Stimulated activated CD8-positive, alpha-beta memory T cell treated with anti-CD3 and anti-CD28 coated beads, Interleukin-4, amount 100 ng/mL, for 24 hours (primary cell): ENCODE data around the gene PTPN7.
"Not testable (repeated sequence)": the region's sequence is repeated elsewhere in the genome, so short reads cannot be mapped to it uniquely, and the experiment has no call there.

ENCODE experiments used
- DNase-seq: peaks from one replicate; pipeline ENCODE4 v3.0.0-alpha.2; 2020; ENCODE audit warnings: low read depth

PTPN7 gene

DNA sequence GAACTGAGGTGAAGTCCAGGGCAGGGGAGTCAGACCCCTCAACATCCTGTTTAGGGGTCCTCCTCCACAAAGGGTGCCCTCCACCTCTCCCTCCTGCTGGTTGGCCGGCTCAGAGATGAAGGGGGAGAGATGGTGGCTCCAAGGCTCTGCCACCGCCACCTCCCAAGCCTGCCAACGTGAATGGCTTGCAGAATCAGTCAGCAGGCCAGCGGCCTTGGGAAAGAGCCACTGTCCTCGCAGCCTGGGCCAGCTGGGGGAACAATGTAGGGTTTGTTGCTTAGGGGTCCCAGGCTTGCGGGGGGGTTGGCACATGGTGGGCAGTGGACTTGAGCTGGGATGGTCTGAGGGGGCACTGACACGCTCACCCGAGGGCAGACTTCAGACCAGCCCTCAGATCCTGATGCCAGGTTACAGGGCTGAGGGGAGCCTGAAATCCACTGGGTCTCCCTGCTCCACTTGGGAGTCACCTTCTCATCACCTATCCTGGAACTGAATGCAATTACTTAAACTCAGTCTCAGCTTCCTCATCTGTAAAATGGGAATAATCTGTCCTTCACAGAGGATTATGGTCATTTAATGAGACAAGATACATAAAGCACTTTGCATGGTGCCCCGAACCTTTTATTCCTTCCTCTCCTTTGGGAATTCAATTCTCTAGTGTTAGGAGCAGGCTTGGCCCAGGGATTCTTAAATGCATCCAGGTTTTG is 29.4 kb downstream of the PTPN7 start:
- no peak for DNase-seq

DNA sequence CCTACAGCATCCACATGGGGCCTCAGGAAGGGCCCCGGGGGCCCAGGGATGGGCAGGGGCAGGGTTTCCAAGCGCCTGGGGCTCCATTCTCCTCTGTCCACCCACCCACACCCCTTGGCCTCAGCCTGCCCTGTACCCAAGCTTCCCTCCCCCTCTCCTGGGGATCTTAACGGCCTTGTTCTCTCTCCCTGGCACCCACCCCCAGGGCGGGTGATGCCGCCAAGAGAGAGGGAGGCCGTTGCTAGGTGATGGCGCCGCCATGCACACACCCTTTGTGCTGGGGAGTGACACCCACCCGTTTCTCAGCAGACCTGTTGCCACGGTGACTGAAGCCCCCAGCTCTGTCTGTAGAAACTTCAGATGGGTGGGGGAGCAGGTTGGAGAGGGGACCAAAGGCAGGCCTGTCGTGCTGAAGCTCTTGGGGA is 30.1 kb downstream of the PTPN7 start:
- no peak for DNase-seq

DNA sequence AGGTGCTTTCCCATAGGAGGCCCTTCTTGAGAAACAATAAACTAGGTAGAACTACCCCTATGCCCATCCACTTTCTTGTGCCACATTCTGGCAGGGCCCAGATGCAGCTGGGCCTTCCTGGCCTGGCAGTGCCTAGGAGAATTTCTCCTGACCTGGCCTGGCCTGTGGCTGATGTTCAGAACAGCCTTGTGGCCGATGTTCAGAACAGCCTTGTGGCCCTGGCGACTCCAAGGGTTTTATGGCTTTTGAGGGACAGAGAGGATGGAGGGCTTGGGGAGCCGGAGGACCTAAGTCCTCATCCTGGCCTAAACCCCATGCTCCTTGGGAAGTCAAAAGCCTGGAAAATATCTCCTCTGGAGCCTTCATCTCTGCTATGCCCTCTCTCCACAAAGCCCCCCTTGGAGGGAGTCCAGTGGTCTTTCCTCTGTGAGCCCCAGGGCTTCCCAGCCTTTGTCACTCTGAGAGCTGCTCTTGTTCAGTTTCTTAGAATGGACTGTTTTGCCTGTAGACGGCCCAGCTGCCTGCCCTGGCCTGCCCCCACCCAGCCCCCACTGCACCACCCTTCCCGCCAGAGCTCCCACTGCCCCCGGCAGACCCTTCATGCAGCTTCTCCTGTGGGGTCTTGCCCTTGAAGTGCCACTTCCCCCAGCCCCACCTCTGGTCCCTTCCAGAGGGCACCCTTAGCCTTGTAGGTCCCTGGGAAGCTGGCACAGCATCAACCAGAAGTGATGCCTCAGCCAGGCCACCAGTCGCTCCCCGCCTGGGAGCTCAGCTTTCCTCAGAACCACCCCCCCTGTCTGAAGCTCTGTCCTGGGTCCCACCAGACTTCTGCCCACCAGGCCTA is 30.7 kb downstream of the PTPN7 start:
- no peak for DNase-seq

DNA sequence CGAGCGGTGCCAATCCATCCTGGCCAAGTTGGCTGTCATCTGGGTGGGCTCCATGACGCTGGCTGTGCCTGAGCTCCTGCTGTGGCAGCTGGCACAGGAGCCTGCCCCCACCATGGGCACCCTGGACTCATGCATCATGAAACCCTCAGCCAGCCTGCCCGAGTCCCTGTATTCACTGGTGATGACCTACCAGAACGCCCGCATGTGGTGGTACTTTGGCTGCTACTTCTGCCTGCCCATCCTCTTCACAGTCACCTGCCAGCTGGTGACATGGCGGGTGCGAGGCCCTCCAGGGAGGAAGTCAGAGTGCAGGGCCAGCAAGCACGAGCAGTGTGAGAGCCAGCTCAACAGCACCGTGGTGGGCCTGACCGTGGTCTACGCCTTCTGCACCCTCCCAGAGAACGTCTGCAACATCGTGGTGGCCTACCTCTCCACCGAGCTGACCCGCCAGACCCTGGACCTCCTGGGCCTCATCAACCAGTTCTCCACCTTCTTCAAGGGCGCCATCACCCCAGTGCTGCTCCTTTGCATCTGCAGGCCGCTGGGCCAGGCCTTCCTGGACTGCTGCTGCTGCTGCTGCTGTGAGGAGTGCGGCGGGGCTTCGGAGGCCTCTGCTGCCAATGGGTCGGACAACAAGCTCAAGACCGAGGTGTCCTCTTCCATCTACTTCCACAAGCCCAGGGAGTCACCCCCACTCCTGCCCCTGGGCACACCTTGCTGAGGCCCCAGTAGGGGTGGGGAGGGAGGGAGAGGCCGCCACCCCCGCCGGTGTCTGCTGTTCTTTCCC is 32.4 kb downstream of the PTPN7 start:
- no peak for DNase-seq

DNA sequence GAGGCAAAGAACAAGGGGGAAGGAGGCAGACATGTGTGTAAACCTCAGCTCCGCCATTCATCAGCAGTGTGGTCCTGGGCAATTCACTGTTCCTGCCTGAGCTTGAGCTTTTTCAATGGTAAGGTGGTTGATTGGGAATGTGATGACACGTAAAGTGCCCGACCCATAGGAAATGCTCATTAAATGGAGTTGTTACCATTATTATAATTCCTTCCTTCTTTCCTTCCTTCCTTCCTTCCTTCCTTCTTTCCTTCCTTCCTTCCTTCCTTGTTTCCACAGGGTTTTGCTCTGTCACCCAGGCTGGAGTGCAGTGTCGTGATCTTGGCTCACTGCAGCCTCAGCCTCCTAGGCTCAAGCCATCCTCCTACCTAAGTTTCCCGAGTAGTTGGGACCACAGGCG is 33.3 kb downstream of the PTPN7 start:
- DNase-seq: no peak

DNA sequence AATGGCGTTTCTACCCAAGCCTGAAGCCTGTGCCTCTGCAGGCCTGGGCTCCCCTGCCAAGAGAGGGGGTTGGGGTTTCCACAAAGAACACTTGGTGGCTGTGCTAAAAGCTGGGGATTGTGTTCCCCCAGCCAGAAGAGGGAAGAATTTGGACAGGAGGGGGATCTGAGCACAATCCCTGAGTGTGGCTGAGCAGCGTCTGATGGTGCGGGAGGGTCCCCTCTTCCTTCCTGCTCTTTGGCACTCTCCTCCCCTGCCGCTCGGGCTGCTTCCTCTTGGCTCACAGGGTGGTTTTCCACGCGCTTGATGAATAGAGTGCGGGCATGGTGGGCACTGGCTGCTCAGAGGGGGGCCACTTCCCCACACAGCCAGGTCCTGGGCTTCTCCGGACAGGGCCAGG is 34.0 kb downstream of the PTPN7 start:
- no peak for DNase-seq

DNA sequence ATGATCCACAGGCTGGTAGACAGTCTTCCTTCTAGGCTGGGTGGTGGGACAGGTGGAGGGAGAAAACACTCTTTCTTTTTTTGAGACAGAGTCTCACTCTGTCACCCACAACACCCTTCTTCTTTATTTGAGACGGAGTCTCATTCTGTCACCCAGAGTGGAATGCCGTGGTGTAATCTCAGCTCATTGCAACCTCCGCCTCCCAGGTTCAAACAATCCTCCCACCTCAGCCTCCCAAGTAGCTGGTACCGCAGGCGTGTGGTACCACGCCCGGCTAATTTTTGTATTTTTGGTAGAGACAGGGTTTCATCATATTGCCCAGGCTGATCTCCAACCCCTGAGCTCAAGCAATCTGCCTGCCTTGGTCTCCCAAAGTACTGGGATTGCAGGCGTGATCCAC is 34.8 kb downstream of the PTPN7 start:
- no peak for DNase-seq

DNA sequence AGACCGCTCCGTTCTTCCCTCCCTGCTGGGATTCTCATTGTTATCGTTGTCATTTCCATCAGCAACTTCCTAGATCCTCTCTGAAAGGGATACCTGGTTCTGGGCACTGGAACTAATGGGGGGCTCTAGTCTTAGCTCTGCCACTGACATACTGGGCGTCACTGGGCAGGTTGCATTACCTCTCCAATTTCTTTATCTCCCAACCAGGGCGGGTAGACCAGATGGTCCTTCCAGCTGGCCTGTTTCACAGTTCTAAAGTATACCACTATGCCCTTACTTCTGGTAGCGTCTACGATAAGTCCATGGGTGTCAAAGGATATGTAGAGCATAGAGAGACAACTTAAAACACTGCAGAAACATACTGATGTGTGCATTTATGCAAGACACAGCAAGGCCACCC is 36.3 kb downstream of the PTPN7 start:
- DNase-seq: no peak

DNA sequence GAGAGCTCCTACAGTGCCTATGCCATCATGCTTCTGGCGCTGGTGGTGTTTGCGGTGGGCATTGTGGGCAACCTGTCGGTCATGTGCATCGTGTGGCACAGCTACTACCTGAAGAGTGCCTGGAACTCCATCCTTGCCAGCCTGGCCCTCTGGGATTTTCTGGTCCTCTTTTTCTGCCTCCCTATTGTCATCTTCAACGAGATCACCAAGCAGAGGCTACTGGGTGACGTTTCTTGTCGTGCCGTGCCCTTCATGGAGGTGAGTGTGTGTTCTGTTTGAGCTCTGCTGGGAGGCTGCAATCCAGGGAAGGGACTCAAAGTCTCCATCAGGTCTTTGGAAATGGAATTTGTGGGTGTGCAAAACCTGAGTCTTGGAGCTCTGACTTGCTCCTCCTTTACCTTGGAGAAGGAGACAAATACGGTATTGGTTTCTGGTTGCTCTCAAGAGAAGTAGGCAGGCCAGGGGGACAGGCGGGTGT is 37.0 kb downstream of the PTPN7 start:
- no peak for DNase-seq

DNA sequence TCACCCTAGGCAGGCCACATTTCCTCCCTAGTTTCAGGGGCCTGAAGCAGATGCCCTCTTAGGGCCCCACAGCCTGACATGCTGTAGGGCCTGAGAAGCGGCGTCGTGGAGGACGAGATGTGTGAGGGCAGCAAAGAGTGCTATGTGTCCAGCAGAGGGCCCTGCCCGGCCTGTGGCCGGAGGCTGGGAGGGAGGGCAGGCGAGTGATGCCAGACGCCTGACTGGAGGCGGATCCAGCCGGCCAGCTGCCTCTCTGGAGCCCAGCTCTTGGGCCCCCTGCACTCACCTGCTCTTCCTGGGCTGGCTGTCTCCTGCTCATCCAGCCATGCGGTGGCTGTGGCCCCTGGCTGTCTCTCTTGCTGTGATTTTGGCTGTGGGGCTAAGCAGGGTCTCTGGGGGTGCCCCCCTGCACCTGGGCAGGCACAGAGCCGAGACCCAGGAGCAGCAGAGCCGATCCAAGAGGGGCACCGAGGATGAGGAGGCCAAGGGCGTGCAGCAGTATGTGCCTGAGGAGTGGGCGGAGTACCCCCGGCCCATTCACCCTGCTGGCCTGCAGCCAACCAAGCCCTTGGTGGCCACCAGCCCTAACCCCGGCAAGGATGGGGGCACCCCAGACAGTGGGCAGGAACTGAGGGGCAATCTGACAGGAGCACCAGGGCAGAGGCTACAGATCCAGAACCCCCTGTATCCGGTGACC is 37.6 kb downstream of the PTPN7 start, which contains the start of gene GPR37L1:
GPR37L1 (plus strand) TSS at position 279 of the 697 bp plus-strand sequence; CDS start at position 326, 47 bp downstream.
- DNase-seq: no peak

DNA sequence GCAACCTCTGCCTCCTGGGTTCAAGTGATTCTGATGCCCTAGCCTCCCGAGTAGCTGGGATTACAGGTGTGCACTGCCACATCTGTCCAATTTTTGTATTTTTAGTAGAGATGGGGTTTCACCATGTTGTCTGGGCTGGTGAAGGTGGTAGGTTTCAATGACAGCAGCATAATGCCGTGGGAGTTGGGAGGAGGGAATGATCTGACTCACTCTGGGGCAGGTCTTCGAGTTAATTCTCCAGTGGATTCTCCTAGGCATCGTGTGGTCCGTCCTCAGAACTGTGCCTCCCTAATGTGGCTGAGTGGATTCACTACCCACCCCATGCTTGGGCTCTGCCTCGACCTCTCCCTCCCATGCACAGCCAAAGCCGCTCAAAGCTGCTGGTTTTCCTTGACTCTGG is 39.4 kb downstream of the PTPN7 start:
- DNase-seq: no peak

DNA sequence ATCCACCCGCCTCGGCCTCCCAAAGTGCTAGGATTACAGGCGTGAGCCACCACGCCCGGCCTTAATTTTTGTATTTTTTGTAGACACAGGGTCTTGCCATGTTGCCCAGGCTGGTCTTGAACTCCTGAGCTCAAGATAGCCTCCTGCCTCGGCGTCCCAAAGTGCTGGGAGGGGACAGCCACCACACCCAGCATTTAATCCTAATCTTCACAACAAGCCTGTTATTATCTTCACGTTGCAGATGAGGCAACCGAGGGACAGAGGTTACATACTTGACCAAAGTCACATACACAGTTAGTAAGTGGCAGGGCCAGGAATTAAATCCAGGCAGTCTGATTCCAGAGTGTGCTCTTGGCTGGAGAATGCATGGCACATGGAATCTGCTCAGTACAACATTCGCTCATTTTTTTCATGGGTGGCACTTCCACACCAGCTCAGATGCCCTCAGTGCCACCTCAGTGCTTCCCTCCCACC is 42.5 kb downstream of the PTPN7 start:
- no peak for DNase-seq

DNA sequence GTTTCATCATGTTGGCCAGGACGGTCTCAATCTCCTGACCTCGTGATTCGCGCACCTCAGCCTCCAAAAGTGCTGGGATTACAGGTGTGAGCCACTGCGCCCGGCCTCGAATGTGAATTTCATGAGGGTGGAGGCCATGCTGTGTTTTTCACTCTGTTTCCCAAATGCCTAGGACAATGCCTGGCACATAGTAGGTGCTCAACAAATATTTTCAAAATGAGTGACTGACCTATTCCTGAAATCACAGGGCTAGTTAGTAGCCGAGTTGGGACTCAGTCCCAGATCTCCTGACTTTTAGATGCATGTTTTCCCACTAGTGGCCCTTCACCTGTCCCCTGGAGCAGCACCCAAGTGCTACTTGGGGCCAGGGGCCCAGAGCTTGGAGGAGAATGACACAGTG is 44.1 kb downstream of the PTPN7 start:
- DNase-seq: no peak

DNA sequence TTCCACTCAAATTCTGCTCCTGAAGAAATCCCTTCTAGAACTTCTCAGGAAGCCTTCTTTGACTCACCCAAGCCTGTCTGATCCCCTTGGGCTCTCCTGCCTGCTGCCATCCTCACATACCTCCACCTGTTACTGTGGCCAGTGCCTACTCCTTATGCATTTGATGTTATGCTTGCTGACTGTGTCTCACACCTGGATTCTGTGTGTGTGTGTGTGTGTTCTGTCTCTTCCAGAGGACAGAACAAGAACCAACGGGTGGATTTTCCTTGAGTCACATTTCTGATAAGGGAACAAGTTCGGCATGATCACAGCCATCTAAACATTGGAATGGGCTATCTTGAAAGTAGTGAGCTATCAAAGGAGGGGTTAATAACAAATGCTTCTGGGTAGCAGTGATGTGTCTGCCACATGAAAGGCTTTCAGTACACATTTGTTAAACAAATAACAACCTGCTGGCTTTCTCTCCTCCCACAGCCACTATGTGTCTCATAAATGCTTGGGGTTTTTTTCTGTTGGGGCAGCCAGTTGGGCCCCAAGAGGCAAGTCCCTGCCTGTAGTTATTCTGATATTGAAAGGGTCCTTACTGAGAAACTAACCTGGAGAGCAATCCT is 46.6 kb downstream of the PTPN7 start:
- no peak for DNase-seq

DNA sequence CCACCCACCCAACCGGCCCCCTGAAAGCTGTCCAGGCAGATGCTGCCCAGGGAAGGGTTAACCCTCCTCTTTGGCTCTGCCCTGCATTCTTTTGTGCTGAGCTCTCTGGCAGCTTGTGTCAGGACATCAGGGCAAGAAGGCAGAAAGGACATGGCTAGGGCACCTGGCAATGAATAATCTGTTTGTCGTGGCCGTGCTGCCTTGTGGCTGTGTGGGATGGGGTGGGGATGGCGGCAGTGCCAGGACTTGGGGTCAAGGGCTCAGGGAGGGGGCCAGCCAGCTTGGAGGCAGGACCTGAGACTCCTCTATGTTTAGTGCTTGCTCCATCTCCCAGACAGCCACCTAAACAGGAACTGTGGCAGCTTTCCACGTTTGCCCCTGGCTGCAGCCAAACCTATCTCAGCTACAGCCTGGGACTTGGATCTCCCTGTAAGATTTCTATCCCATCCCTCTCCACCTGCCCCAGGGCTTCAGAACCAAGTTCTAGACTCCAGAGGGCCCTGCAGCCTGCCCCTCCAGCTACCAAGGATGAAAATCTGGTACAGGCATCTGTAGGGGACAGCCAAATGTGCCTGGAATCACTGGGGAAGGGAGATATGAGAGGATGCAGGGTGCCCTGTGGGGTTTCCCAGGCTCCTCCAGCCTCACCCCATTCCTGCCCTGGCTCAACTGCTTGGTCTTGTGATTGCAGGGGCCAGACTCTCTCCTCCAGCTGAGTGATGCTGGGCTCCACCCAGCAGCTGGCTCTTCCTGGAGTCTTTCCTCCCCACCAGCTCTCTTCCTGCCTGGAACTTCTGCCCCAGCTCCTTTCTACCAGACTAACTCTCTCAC is 47.3 kb downstream of the PTPN7 start:
- no peak for DNase-seq

DNA sequence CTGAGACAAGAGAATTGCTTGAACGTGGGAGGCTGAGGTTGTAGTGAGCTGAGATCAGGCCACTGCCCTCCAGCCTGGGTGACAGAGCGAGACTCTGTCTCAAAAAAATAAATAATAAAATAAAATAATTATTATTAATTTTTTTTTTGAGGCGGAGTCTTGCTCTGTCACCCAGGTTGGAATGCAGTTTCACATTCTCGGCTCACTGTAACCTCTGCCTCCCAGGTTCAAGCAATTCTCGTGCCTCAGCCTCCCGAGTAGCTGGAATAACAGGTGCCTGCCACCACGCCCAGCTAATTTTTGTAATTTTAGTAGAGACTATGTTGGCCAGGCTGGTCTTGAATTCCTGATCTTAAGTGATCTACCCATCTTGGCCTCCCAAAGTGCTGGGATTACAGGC is 48.8 kb downstream of the PTPN7 start:
- not testable (repeated sequence) for DNase-seq

DNA sequence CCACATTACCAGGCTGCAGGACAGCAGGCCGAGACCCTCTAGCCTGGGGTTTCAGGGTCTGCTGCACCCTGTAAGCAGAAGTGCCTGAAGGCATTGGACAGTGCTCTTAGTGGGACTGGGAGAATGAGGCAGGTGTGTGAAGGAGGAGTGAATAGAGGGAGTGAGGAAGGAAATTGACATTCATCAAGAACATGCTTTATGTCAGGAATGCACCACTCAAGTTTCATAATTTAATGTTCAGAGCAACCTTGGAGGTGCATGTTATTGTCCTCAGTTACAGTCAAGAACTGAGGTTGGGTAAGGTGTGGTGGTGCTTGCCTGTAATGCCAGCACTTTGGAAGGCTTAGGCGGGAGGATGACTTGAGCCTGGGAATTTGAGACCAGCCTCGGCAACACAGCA is 49.4 kb downstream of the PTPN7 start:
- no peak for DNase-seq

DNA sequence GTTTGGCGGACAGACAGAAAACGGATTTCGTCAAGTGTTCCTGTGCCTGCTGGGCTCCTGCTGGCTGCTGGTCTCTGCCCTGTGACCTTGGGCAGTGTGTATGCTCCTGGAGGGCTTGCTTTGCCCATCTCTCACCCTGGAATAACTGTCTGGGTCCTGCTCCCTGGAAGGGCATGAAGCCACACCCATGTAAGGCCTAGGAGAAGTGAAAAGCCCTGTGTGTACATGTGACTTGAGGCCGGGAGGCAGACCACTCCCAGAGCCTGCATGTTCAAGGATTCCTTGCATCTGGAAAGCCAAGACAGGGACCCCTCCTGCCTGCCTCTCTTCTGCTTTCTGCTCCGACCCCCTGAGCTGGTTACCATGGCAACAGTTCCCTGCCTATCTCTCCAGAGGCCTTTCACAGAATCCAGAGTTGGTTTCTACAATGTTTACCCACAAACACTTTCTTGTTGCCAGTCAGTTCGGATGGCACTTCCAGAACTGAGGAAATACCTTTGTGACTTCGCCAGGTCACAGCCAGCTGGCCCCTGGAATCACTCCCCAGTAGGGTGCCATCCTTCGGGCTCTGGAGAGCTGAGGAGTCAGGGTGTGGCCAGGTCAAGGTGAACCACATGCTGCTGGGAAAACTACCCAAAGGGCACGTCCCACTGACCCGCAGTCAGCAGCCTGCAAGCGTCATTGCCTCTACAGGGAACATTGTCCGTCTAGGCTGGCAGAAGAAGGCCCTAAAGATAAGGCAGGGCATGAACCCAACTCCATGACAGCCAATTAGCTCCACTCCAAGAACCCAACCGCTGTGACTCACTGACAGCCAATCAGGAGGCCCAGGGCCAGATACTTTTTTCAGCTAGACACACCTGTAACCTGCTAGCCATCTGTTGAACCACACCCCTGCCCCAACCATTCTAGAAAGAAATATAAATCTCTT is 52.3 kb downstream of the PTPN7 start:
- DNase-seq: no peak

DNA sequence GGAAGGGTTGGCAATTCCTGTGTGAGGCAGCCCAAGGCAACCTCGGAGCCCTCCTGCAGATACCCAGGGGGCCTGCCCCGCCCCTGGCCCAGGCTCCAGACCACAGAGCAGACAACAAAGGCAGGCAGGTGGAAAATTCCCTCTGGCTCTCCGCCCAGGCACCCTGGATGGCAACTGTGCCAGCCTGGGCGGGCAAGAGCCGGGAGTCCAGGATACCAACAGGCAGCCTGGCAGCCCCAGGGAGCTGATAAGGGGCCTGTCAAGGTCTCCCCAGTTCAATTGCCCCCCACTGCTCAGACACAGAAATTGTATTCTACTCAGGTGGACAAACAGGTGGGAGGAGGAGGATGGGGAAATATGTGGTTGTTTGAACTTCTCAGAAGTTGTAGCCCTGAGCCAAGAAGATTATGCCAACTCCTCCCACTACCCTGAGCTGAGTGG is 53.1 kb downstream of the PTPN7 start:
- no peak for DNase-seq
